IPS-NIHi7 (cell line): Measurements from ENCODE around the gene ANKRD44.

Source experiments
- DNase-seq: peaks from one replicate; pipeline ENCODE4 v3.0.0; 2012; ENCODE audit warnings: mixed read lengths; ENCODE audit errors: extremely low spot score

ANKRD44 gene

GRCh38 chr2:197238043-197238365 is 72.6 kb downstream of the ANKRD44 start:
- DNase-seq: no peak

GRCh38 chr2:197237291-197238042 is 73.1 kb downstream of the ANKRD44 start:
- no peak for DNase-seq

- no peak for DNase-seq
Observed at GRCh38 chr2:197236816-197237215, 73.8 kb downstream of the ANKRD44 start.

GRCh38 chr2:197236159-197236558 is 74.4 kb downstream of the ANKRD44 start:
- no peak for DNase-seq

GRCh38 chr2:197235711-197236110 is 74.9 kb downstream of the ANKRD44 start:
- DNase-seq: no peak

GRCh38 chr2:197234671-197235191 is 75.8 kb downstream of the ANKRD44 start:
- DNase-seq: no peak

- no peak for DNase-seq
Observed at GRCh38 chr2:197233473-197233872, 77.1 kb downstream of the ANKRD44 start.

- DNase-seq: no peak
Observed at GRCh38 chr2:197232010-197232409, 78.6 kb downstream of the ANKRD44 start.

- DNase-seq: no peak
Observed at GRCh38 chr2:197229509-197230443, 80.8 kb downstream of the ANKRD44 start.

GRCh38 chr2:197223451-197223850 is 87.1 kb downstream of the ANKRD44 start:
- no peak for DNase-seq

- DNase-seq: no peak
Observed at GRCh38 chr2:197219636-197220035, 90.9 kb downstream of the ANKRD44 start.

GRCh38 chr2:197217541-197217940 is 93.0 kb downstream of the ANKRD44 start:
- DNase-seq: no peak

GRCh38 chr2:197216361-197216979 is 94.1 kb downstream of the ANKRD44 start:
- DNase-seq: no peak

GRCh38 chr2:197215748-197216360 is 94.7 kb downstream of the ANKRD44 start:
- no peak for DNase-seq

- DNase-seq: no peak
Observed at GRCh38 chr2:197212344-197213262, 98.0 kb downstream of the ANKRD44 start.

- no peak for DNase-seq
Observed at GRCh38 chr2:197211881-197212342, 98.7 kb downstream of the ANKRD44 start.

- DNase-seq: no peak
Observed at GRCh38 chr2:197210430-197210829, 100.2 kb downstream of the ANKRD44 start.

GRCh38 chr2:197209742-197210408 is 100.7 kb downstream of the ANKRD44 start:
- no peak for DNase-seq

GRCh38 chr2:197209246-197209645 is 101.3 kb downstream of the ANKRD44 start:
- no peak for DNase-seq

GRCh38 chr2:197208841-197209240 is 101.7 kb downstream of the ANKRD44 start:
- no peak for DNase-seq
